ENCODE data around the gene NKAIN2.

Gene NKAIN2

DNA sequence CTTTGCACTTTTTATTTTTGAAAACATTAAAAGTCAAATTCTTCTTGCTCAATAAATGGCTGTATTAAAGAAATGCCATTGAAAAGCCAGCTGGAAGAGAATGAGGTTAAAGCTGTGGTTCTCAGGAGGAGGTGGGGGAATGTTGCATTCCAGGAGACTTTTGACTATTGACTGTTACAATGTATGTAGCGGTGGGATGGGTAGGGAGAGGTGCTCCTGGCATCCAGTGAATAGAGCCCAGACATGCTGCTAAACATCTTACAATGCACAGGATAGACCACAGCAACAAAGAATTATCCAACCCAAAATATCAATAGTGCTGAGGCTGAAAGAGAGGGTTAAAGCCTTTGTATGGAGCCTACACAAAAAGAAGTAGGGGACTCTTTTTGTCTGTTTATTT, 295.9 kb downstream of the NKAIN2 start:
- Histone ChIP-seq H3K4me1 (no peaks in the 10 kb centered on the region), H3K9me3 (replicated peaks in 1 of 11) (no peaks in the 10 kb centered on the region; a peak in 1 of 22 replicates), H3K4me2 (no peak overlapping the region), H3K9ac (no peak overlapping the region), H3K27me3 (no peaks in the 10 kb centered on the region), H4K20me1 (no peaks in the 10 kb centered on the region), H3K36me3 (no peaks in the 10 kb centered on the region), H3K27ac (no peak overlapping the region), H3K4me3 (no peak overlapping the region)
- TF ChIP-seq Cebpa-rat (IDR thresholded peaks at IDR 0.05): no peak

DNA sequence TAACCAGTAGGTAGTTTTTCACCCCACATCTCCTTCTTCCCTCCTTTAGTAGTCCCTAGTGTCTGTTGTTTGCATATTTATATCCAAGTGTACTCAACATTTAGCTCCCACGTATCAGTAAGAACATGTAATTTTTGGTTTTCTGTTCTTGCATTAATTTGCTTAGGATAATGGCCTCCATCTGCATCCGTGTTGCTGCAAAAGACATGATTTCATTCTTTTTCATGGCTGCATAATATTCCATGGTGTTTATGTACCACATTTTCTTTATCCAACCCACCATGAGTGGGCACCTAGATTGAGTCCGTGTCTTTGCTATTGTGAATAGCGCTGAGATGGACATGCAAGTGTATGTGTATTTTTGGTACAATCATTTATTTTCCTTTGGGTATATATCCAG, 306.8 kb downstream of the NKAIN2 start:
- H4K20me1 ChIP-seq: no peaks in the 10 kb centered on the region
- H3K4me1 ChIP-seq: no peaks in the 10 kb centered on the region
- no peak for TF ChIP-seq Cebpa-rat (IDR thresholded peaks at IDR 0.05)
- H3K4me2 ChIP-seq: no peak overlapping the region
- H3K27ac ChIP-seq: no peak overlapping the region
- H3K36me3 ChIP-seq: no peaks in the 10 kb centered on the region
- no peak overlapping the region for H3K9ac ChIP-seq
- no peak overlapping the region for H3K4me3 ChIP-seq
- peaks cover 0 to 13% (median 0%) of the 10 kb centered on the region in 11 experiments; a peak in 4 of 22 replicates for H3K9me3 ChIP-seq (replicated peaks in 1 of 11)
- H3K27me3 ChIP-seq: no peaks in the 10 kb centered on the region

DNA sequence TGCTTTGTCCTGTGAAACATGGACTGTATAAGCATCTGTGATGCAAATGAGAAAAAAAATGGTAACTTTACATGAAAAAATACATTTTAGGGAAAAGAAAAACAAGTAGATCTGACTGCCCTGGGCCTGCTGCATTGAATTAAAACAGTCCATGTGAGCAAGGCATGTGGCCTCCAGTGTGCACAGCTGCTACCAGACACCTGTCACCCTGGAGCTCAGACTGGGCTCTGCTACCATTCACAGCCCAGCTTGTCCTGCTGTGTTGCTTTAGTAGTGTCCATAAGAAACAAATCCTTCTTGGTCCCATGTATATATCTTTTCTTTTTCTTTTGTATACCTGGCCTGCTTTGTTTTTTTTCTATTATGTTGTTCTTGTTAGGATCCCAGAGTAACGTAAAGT, 315.9 kb downstream of the NKAIN2 start:
- no peaks in the 10 kb centered on the region for H3K4me1 ChIP-seq
- no peak overlapping the region for H3K4me2 ChIP-seq
- H3K27ac ChIP-seq: no peak overlapping the region
- H4K20me1 ChIP-seq: no peaks in the 10 kb centered on the region
- H3K9me3 ChIP-seq (replicated peaks in 1 of 11): no peaks in the 10 kb centered on the region
- no peak overlapping the region for H3K9ac ChIP-seq
- no peaks in the 10 kb centered on the region for H3K27me3 ChIP-seq
- no peaks in the 10 kb centered on the region for H3K36me3 ChIP-seq
- no peak overlapping the region for H3K4me3 ChIP-seq
- TF ChIP-seq Cebpa-rat (IDR thresholded peaks at IDR 0.05): no peak

DNA sequence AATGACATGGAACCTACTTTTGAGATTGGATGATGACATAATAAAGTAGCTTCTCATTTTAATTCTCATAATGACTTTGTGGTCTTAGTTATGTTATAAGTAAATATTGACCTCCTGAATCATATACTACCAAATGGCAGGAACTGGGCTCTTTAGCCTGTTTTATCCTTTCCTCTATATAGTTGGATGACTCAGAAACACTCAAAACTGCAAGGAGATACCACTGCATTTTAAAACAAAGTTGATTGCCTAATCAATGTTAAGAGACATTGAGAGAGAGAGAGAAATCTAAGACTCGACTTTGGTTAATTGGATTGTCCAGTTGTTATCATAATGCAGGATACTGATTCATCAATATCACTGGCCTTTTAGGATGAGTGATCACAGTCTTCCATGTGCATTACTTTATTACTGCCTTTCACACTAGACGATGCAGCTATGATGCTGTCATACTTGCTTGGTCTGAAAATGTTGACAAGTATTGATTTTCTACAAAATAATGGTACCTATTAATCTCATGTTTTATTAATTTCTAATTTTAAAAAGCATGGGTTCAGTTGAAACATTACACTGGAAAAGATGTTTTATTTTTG, 320.0 kb downstream of the NKAIN2 start:
- H3K9me3 ChIP-seq (replicated peaks in 1 of 11): no peaks in the 10 kb centered on the region
- no peak for TF ChIP-seq Cebpa-rat (IDR thresholded peaks at IDR 0.05)
- no peaks in the 10 kb centered on the region for H3K27me3 ChIP-seq
- H3K36me3 ChIP-seq: no peaks in the 10 kb centered on the region
- no peak overlapping the region for H3K9ac ChIP-seq
- H3K4me3 ChIP-seq: no peak overlapping the region
- no peak overlapping the region for H3K4me2 ChIP-seq
- no peaks in the 10 kb centered on the region for H3K4me1 ChIP-seq
- H4K20me1 ChIP-seq: no peaks in the 10 kb centered on the region
- no peak overlapping the region for H3K27ac ChIP-seq

DNA sequence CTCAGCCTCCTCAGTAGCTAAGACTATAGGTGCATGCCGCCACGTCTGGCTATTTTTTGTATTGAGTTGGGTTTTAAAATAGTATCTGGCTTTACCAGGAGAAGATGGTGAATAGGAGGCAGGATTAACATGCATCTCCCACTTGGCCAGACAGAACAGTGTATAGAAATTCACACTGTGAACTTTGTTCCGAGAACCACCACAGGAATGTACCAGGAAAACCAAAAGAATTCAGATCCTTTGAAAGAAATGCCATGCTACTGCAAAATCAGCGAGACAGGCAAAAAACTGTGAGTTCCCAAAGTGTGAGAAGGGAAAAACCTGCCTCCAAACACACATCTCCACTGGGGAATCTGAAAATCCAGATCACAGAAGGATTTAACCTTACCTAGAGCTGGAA, 327.6 kb downstream of the NKAIN2 start:
- no peaks in the 10 kb centered on the region for H4K20me1 ChIP-seq
- H3K4me1 ChIP-seq: peaks cover 0 to 16% (median 11%) of the 10 kb centered on the region in 10 experiments; a peak in 13 of 20 replicates
- no peaks in the 10 kb centered on the region for H3K27me3 ChIP-seq
- no peak overlapping the region for H3K9ac ChIP-seq
- H3K4me2 ChIP-seq: no peak overlapping the region; a peak in 1 of 22 replicates
- TF ChIP-seq Cebpa-rat (IDR thresholded peaks at IDR 0.05): no peak
- no peak overlapping the region for H3K4me3 ChIP-seq
- H3K36me3 ChIP-seq: no peaks in the 10 kb centered on the region
- peaks cover 0 to 21% (median 10%) of the 10 kb centered on the region in 11 experiments; a peak in 13 of 22 replicates for H3K9me3 ChIP-seq (replicated peaks in 1 of 11)
- H3K27ac ChIP-seq: no peak overlapping the region

GRCh38 chr6:124131779-124132178, 328.1 kb downstream of the NKAIN2 start:
- Histone ChIP-seq H3K36me3 (no peaks in the 10 kb centered on the region), H3K9me3 (replicated peaks in 1 of 11) (peaks cover 0 to 21% (median 10%) of the 10 kb centered on the region in 11 experiments; a peak in 13 of 22 replicates), H3K9ac (no peak overlapping the region), H3K27ac (no peak overlapping the region), H3K4me3 (no peak overlapping the region), H3K27me3 (no peaks in the 10 kb centered on the region), H4K20me1 (no peaks in the 10 kb centered on the region), H3K4me1 (peaks cover 0 to 16% (median 11%) of the 10 kb centered on the region in 10 experiments; a peak in 13 of 20 replicates), H3K4me2 (peak overlapping the region in 8 of 11 experiments; percentile 30 to 71 (median 52); a peak in 15 of 22 replicates)
- no peak for TF ChIP-seq Cebpa-rat (IDR thresholded peaks at IDR 0.05)

GRCh38 chr6:124132256-124132655, 328.6 kb downstream of the NKAIN2 start:
- Histone ChIP-seq H3K4me1 (peaks cover 0 to 16% (median 11%) of the 10 kb centered on the region in 10 experiments; a peak in 13 of 20 replicates), H3K36me3 (no peaks in the 10 kb centered on the region), H3K27ac (no peak overlapping the region), H4K20me1 (no peaks in the 10 kb centered on the region), H3K4me2 (peak overlapping the region in 8 of 11 experiments; percentile 30 to 71 (median 52); a peak in 16 of 22 replicates), H3K4me3 (no peak overlapping the region), H3K9ac (no peak overlapping the region), H3K27me3 (no peaks in the 10 kb centered on the region), H3K9me3 (replicated peaks in 1 of 11) (peaks cover 0 to 21% (median 10%) of the 10 kb centered on the region in 11 experiments; a peak in 13 of 22 replicates)
- TF ChIP-seq Cebpa-rat (IDR thresholded peaks at IDR 0.05): no peak

DNA sequence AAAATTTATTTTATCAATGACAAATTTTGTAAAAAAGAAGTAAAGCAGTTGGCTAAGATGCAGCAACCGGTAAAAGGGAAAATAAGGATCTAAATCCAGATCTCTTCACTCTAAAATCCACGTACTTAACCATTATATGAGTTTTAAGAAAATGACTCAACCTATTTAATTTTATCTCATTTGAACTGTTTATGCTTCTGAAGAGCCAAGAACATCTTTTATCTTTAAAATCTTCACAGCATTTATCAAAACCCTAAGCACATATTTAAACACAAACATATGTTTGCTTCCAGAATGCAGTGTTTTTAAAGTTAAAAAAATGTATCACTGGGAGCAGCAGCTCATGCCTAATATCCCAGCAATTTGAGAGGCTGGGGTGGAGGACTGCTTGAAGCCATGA, 339.2 kb downstream of the NKAIN2 start:
- no peaks in the 10 kb centered on the region for H3K36me3 ChIP-seq
- no peaks in the 10 kb centered on the region for H3K4me1 ChIP-seq
- no peaks in the 10 kb centered on the region for H3K27me3 ChIP-seq
- H3K9ac ChIP-seq: no peak overlapping the region
- H3K27ac ChIP-seq: no peak overlapping the region
- no peak for TF ChIP-seq Cebpa-rat (IDR thresholded peaks at IDR 0.05)
- no peaks in the 10 kb centered on the region for H3K9me3 ChIP-seq (replicated peaks in 1 of 11)
- H3K4me3 ChIP-seq: no peak overlapping the region
- no peaks in the 10 kb centered on the region; a peak in 1 of 22 replicates for H4K20me1 ChIP-seq
- H3K4me2 ChIP-seq: no peak overlapping the region

DNA sequence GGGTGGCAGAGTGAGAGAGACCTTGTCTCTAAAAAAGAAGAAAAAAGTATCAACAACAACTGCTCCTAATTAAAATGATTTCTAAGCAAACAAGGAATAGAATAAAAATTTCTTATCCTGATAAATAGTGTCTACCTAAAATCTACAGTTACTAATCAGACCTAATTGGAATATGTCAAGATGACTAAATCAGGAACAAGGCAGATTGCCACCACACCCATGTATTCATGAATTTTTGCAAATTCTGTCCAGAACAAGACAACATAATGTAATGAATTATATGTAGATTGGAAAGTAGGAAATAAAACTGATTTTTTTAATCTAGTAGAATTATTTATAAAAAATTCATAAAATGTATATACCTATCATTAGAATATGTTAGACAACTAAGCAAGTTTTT, 339.8 kb downstream of the NKAIN2 start:
- H3K27me3 ChIP-seq: no peaks in the 10 kb centered on the region
- no peak overlapping the region for H3K4me3 ChIP-seq
- no peaks in the 10 kb centered on the region; a peak in 1 of 22 replicates for H4K20me1 ChIP-seq
- no peaks in the 10 kb centered on the region for H3K4me1 ChIP-seq
- H3K4me2 ChIP-seq: no peak overlapping the region
- TF ChIP-seq Cebpa-rat (IDR thresholded peaks at IDR 0.05): no peak
- H3K9ac ChIP-seq: no peak overlapping the region
- H3K27ac ChIP-seq: no peak overlapping the region
- no peaks in the 10 kb centered on the region for H3K9me3 ChIP-seq (replicated peaks in 1 of 11)
- no peaks in the 10 kb centered on the region for H3K36me3 ChIP-seq

DNA sequence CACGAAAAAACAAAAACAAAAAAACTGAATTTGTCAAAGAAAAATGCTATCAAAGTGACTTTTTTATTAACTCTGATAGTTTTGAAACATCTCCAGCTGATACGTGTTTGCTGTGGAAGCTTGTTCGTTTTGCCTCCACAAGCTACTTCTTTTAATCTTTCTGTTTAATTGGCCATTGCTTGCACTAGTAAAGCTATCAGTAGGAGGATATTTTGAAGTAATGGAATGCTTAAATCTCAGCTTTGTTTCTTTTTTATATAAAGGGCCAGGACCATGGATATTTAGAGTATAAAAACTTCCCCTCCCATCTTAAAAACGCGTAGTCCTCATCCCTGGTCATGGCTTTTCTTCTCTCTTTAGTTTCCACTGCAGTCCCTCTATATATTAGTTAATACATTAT, 344.0 kb downstream of the NKAIN2 start:
- Histone ChIP-seq H3K9ac (no peak overlapping the region), H3K4me3 (no peak overlapping the region)

More for the DNA sequence above, 344.0 kb downstream of the NKAIN2 start:
- H3K27me3 ChIP-seq: no peaks in the 10 kb centered on the region
- TF ChIP-seq Cebpa-rat (IDR thresholded peaks at IDR 0.05): no peak
- H3K4me1 ChIP-seq: no peaks in the 10 kb centered on the region
- H3K9me3 ChIP-seq (replicated peaks in 1 of 11): no peaks in the 10 kb centered on the region
- H4K20me1 ChIP-seq: no peaks in the 10 kb centered on the region; a peak in 1 of 22 replicates
- no peak overlapping the region for H3K4me2 ChIP-seq
- H3K27ac ChIP-seq: no peak overlapping the region
- H3K36me3 ChIP-seq: no peaks in the 10 kb centered on the region
